Endothelial cell of umbilical vein (primary cell): ENCODE results near the gene PSMB2. TPM values are rescaled to one million over a fixed set of nuclear protein-coding genes. Genes with fewer than 3 reads are reported as not detected.

ENCODE experiments used
- BruUV-seq: library from RNA; stranded (reverse); fragments of 400-500 nt; replicated peaks from 2 replicates; lab custom pipeline; 2021; lab: Mats Ljungman, UMichigan
- CTCF ChIA-PET: fragments of 300-600, 350-600 bp; sonication (Branson Sonifier 250); formaldehyde crosslinking; loops from one replicate; lab custom pipeline; 2021; ENCODE audit warnings: antibody characterized with exemption, inconsistent platforms; lab: Charles Lee
- POLR2A ChIA-PET: fragments of 300-600, 350-600 bp; sonication (Branson Sonifier 250); formaldehyde crosslinking; loops from one replicate; lab custom pipeline; 2021; ENCODE audit warnings: antibody characterized with exemption, inconsistent platforms; lab: Charles Lee
- DNase-seq: peaks from one replicate; pipeline ENCODE4 v3.0.0-alpha.2; 2011; ENCODE audit warnings: low read depth, low spot score
- FAIRE-seq: peaks from 2 replicates; lab custom pipeline; 2011; peaks lifted over from hg19 to GRCh38; lab: Jason Lieb, UNC
- H2AFZ ChIP-seq: 2 replicates; pipeline ENCODE4 v1.6.0; 2012; ENCODE audit warnings: low read depth, low read length, control low read depth, inconsistent platforms
- H3K27ac ChIP-seq: 2 replicates; pipeline ENCODE4 v1.5.1; 2011; ENCODE audit warnings: low read depth, mild to moderate bottlenecking, control low read depth, low read length, moderate library complexity; ENCODE audit not compliant: insufficient read depth
- H3K27me3 ChIP-seq, 2 experiments: 2 replicates each; pipeline versions ENCODE4 v1.6.0 to v1.6.1; 2011; ENCODE audit warnings: low read length in 2 of 2, mixed read lengths in 1 of 2; ENCODE audit not compliant: control insufficient read depth in 2 of 2, insufficient read depth in 2 of 2
- H3K36me3 ChIP-seq, 2 experiments: 2 replicates in 1 of 2; 3 replicates in 1 of 2; pipeline ENCODE4 v1.5.1; 2011; ENCODE audit warnings: low read length in 2 of 2, mild to moderate bottlenecking in 1 of 2, moderate library complexity in 1 of 2; ENCODE audit not compliant: control insufficient read depth in 2 of 2, insufficient read depth in 2 of 2; ENCODE audit errors: extremely low read depth in 1 of 2
- H3K4me1 ChIP-seq: 3 replicates; pipeline ENCODE4 v1.5.1; 2011; ENCODE audit warnings: mild to moderate bottlenecking, low read length; ENCODE audit not compliant: control insufficient read depth, insufficient read depth; ENCODE audit errors: extremely low read depth
- H3K4me2 ChIP-seq: 2 replicates; pipeline ENCODE4 v1.6.1; 2011; ENCODE audit warnings: low read length, control low read depth, mixed read lengths; ENCODE audit not compliant: insufficient read depth
- H3K4me3 ChIP-seq, 3 experiments: fragments of 200-600 bp in 1 of 3; sonication (generic), shearing (Covaris generic) in 1 of 3; replicated peaks in 1 of 3; 2 replicates each; pipeline ENCODE4 v1.5.1; 2011 to 2016; ENCODE audit warnings: control low read depth in 3 of 3, low read length in 3 of 3, mild to moderate bottlenecking in 2 of 3, inconsistent platforms in 1 of 3, low read depth in 1 of 3, moderate library complexity in 1 of 3; ENCODE audit not compliant: insufficient read depth in 1 of 3
- H3K79me2 ChIP-seq: 2 replicates; pipeline ENCODE4 v1.6.0; 2012; ENCODE audit warnings: low read length, inconsistent platforms; ENCODE audit not compliant: control insufficient read depth, insufficient read depth
- H3K9ac ChIP-seq: replicated peaks from 2 replicates; pipeline ENCODE3; 2011; ENCODE audit warnings: low read length, control low read depth; ENCODE audit not compliant: insufficient read depth; ENCODE audit errors: extremely low read depth
- H3K9me1 ChIP-seq: replicated peaks from 3 replicates; pipeline ENCODE4 v1.6.0; 2011; ENCODE audit warnings: mild to moderate bottlenecking, low read length; ENCODE audit not compliant: control insufficient read depth, insufficient read depth; ENCODE audit errors: extremely low read depth
- H3K9me3 ChIP-seq: replicated peaks from 2 replicates; pipeline ENCODE4 v1.5.1; 2012; ENCODE audit warnings: low read length, inconsistent platforms; ENCODE audit not compliant: control insufficient read depth, insufficient read depth
- H4K20me1 ChIP-seq: replicated peaks from 2 replicates; pipeline ENCODE3; 2011; ENCODE audit warnings: mild to moderate bottlenecking, low read length; ENCODE audit not compliant: control insufficient read depth, insufficient read depth; ENCODE audit errors: extremely low read depth
- FOS ChIP-seq: IDR thresholded peaks from 2 replicates; pipeline ENCODE4 v1.6.1; 2011; ENCODE audit warnings: mild to moderate bottlenecking, low read length, moderate library complexity, borderline replicate concordance; ENCODE audit not compliant: insufficient read depth
- GATA2 ChIP-seq: IDR thresholded peaks from 2 replicates; pipeline ENCODE4 v1.7.0; 2011; ENCODE audit warnings: low read depth, mild to moderate bottlenecking, moderate library complexity, mixed read lengths, low read length; ENCODE audit not compliant: insufficient read length, insufficient read depth
- JUN ChIP-seq: IDR thresholded peaks from 2 replicates; pipeline ENCODE4 v1.6.1; 2011; ENCODE audit warnings: borderline replicate concordance, low read depth; ENCODE audit not compliant: insufficient read length, insufficient read depth
- MAX ChIP-seq: IDR thresholded peaks from 2 replicates; pipeline ENCODE4 v1.6.1; 2011; ENCODE audit not compliant: insufficient read depth, insufficient read length
- POLR2AphosphoS5 ChIP-seq: IDR thresholded peaks from 2 replicates; pipeline ENCODE4 v1.6.1; 2012; ENCODE audit warnings: low read depth, mild to moderate bottlenecking, control low read depth, low read length, moderate library complexity; ENCODE audit not compliant: insufficient read depth
- dilution Hi-C: fragments of 300-500 bp; cut with MboI; formaldehyde crosslinking; loops from one replicate; pipeline ENCODE4 v1.15.0; 2019; ENCODE audit warnings: low sequenced_read_pairs; ENCODE audit not compliant: extremely low pct_ligation_motif_present
- intact Hi-C: fragments of 100-400 bp; cut with micrococcal nuclease; formaldehyde crosslinking; loops from one replicate; pipeline ENCODE4 v1.10.0; 2022
- polyA plus RNA-seq, 4 experiments: library from polyadenylated mRNA; depleted of rRNA in 3 of 4; stranded (reverse) in 3 of 4; unstranded in 1 of 4; fragments of >200 nt; gene quantifications; 2 replicates each; pipeline versions ENCODE4 v1.2.1 to v1.2.3, GENCODE V29; 2011 to 2012; ENCODE audit warnings: missing spikeins in 1 of 4
- total RNA-seq: library from RNA; stranded (reverse); gene quantifications from 2 replicates; pipeline ENCODE4 v1.2.3, GENCODE V29; 2021

PSMB2 gene
- total and polyA plus RNA-seq, 2 donors (not counting 3 experiments of a cell fraction or from before 2014, with no cell fraction given), result 93.6 to 118 TPM

GRCh38 chr1:35589516-35590427 is 51.6 kb downstream of the PSMB2 start:
- Histone ChIP-seq H3K9ac (no peak overlapping the region), H3K4me3 (no peak overlapping the region), H2AFZ (no peak overlapping the region), H3K9me3 (no peaks in the 10 kb centered on the region), H3K27me3 (no peaks in the 10 kb centered on the region), H3K79me2 (no peaks in the 10 kb centered on the region), H3K9me1 (no peaks in the 10 kb centered on the region), H4K20me1 (no peaks in the 10 kb centered on the region), H3K27ac (no peak overlapping the region), H3K4me1 (no peaks in the 10 kb centered on the region), H3K4me2 (no peak overlapping the region), H3K36me3 (no peaks in the 10 kb centered on the region)
- dilution Hi-C loops (no loop called here), intact Hi-C loops (no loop called here)
- no peak for FAIRE-seq
- no peak for TF ChIP-seq POLR2AphosphoS5
- no peak for TF ChIP-seq GATA2
- no peak for TF ChIP-seq MAX
- no peak for TF ChIP-seq JUN
- TF ChIP-seq FOS, result no peak
- DNase-seq, result no peak
- CTCF ChIA-PET, result interaction anchor here (1.1 kb wide), 1 partner anchor 126 kb away, joined by 3 read pairs; no protein-coding TSS in a partner anchor
- POLR2A ChIA-PET, result no interaction called here
- BruUV-seq, result no TSS peak
